Measurements from ENCODE around the gene TMEM132D. TPM values are rescaled to one million over a fixed set of nuclear protein-coding genes. Genes with fewer than 3 reads are reported as not detected.
"Not testable (repeated sequence)": the region's sequence is repeated elsewhere in the genome, so short reads cannot be mapped to it uniquely, and the experiment has no call there.

TMEM132D gene
- total RNA-seq, 2 donors from 2014 or later: not detected

DNA sequence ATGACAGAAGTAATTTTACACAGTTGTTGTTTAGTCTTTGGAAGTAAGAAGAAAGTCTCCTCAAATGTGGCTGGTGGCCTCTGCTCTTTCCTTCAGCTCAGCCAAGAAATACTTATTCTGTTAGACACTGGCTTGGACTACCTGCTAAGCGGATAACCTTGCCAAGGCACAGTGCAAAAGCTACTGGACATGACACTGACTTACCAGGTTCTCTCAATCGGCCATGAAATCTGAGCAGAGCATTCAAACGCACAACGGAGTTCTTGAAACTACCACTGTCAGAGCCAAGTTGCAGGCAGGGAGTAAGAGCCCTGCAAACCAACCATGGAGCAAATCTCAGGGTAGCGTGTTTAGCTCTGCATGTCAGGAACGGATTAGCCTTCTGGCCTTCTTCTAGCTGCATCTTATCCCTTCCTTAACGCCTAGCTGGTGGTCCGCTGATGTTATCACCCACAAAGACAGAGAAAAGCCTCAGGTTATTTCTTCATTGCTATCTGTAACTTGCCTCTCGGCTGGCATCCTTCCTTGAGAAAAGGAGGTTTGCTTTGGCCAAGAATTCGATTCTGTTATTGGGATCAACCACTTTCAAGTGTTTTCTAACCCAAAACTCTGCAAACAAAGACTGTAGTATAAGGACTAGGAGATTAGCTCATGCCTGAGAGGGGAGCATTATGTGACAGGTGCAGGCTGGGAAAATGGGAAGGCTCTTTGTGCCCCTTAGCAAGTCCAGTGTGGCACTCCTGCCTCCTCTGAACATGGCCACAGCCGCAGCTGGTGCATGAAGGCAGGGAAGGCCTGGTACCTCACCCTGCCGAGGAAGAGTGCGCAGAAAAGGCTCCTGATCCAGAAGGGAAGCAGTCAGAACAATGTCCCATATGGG is 827.1 kb downstream of the TMEM132D start:
- DNase-seq (ENCODE audit: low spot score): no peak
- intact Hi-C loops (cut with DNase I): no loop called here

GRCh38 chr12:129075460-129076208 is 828.2 kb downstream of the TMEM132D start:
- DNase-seq (ENCODE audit: low spot score): no peak
- intact Hi-C loops (cut with DNase I): no loop called here

DNA sequence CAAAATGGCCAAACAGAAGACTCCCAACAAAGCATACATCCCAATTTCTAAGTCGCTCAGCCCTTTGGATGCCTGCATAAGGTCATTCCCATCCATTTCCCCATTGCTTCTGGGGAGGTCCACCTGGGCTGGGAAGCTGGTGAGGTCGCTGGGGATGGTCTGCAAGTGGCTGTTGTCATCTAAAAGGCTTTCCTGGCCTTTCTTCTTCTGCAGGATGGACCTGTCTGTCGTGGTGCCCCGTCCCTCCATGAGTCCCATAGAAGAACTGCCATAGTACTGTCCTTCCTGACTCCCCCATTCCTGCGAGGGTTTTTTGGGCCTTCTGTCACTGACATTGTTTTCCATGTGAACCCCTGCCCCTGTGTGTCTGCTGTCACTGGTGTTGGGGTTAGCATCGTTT is 829.4 kb downstream of the TMEM132D start:
- no peak for DNase-seq (ENCODE audit: low spot score)
- intact Hi-C loops (cut with DNase I): no loop called here

DNA sequence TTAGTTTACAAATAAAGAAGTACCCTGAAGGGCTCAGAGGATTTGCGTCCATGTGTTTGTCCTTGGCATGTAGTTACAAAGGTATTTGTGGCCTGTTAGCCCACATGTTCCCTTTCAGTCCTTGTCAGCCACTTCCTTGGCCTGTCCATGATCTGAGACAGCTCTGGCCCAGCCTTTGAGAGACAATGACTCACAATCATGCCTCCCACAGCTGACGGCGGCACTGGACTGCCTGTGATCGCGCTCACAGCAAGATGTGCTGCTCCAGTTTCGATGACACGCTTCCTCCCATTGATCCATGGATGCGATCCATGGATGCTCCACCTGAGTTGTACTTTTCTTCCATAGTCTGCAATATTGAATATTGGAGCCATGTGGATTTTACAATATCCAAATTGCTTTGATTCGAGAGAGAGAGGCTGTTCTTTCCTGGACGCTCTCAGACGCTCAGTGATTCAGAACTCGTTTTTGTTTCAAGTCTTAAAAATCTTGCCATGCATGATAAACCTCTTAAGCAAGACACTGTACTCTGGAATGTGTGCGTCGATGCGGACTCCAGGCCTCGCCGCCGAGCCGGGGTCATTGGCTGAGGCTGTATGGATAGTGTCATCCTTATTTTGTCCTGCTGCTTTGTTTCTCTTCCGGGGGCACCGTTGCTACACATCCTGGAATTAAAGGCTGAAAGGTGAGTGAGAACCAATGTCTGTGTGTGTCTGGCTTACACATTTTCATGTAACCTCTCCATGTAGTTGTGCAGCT is 830.5 kb downstream of the TMEM132D start:
- DNase-seq (ENCODE audit: low spot score): no peak
- intact Hi-C loops (cut with DNase I): no loop called here

DNA sequence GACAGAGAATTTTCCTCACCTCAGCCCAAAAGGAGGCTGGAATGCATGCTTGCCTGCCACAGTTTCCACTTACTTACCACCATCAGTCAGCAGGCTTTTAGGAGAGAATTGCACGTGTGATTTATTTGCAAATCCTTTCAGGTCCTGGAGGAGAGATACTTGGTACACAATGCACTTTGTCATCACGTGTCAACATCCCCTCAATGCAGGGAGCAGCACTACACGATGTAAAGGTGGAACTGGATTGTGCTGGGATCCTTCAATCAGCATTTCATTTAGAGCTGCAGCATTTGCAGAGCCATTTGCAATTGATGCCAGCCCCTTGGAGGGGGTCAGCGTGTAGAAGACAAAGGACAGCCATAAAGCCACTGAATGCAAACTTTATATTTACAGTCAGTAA is 832.5 kb downstream of the TMEM132D start:
- DNase-seq (ENCODE audit: low spot score): no peak
- intact Hi-C loops (cut with DNase I): no loop called here

DNA sequence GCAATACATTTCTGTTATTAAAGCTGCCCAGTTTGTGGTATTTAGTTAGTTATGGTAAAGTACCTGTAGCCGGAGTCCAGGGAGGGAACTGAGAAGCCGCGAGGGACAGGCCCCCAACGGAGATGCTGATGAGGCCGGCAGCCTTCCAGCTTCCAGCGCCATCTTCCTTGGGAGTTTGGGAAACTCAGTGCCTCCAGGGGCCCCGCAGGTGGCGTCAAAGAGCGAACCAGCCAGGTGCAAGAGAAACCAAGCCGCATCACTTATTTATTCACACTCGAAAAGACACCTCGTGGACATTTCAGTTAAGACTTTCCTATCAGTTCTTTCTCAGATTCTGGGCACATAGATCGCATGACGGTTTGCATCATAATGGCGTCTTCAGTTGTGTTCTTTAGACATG is 833.9 kb downstream of the TMEM132D start:
- intact Hi-C loops (cut with DNase I): no loop called here
- no peak for DNase-seq (ENCODE audit: low spot score)

DNA sequence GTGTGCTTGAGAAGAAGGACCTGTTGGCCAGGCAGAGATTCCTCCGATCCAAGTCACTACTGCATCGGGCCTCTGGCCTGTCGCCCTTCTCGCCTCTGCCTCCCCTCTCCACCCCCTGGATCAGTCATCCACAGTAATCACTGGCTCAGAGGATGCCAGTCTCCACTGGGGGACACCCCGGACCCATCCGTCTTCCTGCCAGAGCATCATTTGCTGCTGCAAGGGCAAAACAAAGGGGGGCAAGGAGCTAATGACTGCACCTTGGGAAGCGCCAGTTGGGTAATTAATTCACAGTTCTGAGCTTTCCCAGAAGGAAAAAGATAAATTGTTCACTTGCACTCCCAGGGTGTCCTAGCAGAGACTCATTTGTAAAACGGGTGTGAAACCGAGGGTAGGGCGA is 835.1 kb downstream of the TMEM132D start:
- intact Hi-C loops (cut with DNase I): no loop called here

GRCh38 chr12:129067491-129067890 is 836.3 kb downstream of the TMEM132D start:
- intact Hi-C loops (cut with DNase I): no loop called here
- DNase-seq (ENCODE audit: low spot score): no peak

More for the DNA sequence above, 835.1 kb downstream of the TMEM132D start:
- DNase-seq (ENCODE audit: low spot score): no peak

DNA sequence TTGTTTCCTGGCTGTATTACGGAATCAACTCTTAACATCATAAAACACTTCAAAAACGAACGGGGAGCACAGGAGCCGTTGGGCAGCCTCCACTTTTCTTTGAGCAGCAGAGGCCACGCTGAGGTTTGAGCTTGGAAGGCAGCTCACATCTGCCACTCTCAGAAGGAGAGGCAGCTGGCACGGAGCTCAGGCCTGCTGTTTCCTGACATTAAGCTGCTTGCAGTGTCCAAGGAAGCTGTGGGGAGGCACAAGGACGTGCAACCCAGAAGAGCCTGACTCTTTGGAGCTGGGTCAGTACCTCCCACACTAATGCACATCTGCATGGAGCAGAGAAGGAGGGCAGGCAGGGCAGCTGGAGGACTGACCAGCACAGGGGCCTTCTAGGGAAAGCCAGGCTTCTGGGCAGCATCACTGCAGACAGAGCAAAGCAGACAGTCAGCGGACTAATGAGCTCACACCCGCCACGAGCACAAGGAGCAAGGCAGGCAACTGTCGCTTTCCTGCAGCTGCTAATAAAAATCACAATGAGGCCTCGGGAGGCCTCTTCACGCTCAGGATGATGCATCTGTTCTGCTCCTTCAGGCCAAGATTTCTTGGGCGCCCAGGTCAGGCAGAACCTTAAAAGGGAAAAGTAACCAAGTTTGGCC is 839.5 kb downstream of the TMEM132D start:
- intact Hi-C loops (cut with DNase I): no loop called here
- no peak for DNase-seq (ENCODE audit: low spot score)

DNA sequence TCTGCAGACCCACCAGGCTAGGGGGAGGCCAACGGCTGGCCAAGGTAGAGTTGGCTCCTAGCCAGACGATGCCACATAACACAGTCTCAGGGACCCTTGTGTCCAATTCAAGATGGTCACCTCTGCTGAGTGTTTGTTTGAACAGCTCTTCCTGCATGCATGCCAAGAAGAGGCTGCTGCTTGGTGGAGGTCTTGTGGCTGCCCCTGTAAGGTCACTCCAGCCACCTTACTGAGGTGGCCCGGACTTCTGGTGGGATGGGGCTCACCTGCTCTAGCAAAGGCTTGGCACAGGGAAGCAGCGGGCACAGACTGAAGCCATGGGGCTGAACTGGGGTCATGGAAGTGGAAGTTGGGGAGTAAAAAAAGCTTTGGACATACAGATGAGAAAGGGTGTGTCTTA is 840.2 kb downstream of the TMEM132D start:
- intact Hi-C loops (cut with DNase I): no loop called here
- DNase-seq (ENCODE audit: low spot score): no peak

DNA sequence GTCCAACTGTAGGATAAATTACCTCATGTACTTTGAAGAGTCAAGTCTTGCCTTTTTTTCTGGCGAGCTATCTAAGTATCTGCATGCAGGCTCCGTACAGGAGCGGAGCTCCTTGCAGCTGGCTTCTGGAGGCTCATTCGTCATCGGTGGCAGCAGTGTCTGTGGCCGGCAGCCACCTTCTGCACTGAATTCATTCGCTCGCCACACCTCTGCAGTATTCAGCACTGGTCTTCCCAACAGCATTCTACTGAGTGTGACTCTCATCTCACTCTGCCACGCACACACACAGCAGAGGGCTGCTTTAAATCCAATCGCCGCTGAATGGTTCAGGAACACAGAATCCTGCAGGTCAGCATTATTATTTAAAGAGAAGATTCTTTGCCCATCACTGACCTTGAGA is 850.6 kb downstream of the TMEM132D start:
- DNase-seq (ENCODE audit: low spot score): no peak
- intact Hi-C loops (cut with DNase I): no loop called here

DNA sequence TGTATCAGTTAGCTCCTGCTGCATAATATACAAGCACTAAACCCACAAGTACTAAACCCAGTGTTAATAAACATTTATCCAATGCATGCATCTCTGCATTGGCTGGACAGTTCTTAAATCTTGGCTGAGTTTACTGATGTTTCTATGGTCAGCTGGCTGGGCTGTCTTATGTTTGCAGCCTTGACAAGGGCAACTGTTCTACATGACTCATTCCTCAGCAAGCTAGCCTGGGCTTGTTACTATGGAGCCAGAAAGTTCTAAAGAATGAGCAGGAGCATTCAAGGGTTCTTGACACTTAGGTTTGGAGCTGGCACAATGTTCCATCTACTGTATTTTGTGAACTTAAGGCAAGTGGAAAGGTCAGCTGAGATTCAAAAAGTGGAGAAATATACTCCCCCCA is 851.5 kb downstream of the TMEM132D start:
- no peak for DNase-seq (ENCODE audit: low spot score)
- intact Hi-C loops (cut with DNase I): no loop called here

DNA sequence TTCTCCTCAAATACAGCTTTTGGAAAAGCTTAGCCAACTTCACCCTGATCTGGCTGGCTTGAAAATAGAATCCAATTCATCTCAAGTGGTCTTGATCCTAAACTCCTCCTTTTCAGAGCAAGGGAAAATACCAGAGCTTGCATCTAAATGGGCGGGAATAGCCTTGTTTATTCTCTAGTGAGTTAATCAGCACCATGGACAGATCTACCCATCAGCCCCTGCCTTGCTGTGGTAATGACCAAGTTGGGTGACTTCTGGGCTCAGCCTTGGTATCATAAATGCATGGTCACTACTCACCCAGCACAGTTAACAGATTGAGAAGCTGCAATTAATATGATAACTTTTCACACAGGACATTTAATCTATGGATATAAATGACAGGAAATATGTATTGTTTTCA is 853.9 kb downstream of the TMEM132D start:
- DNase-seq (ENCODE audit: low spot score): no peak
- intact Hi-C loops (cut with DNase I): no loop called here

- DNase-seq (ENCODE audit: low spot score); intact Hi-C loops (cut with DNase I): not testable (repeated sequence)
Measured at GRCh38 chr12:129043334-129043733, 860.5 kb downstream of the TMEM132D start.

GRCh38 chr12:129036135-129036534 is 867.7 kb downstream of the TMEM132D start:
- DNase-seq (ENCODE audit: low spot score): no peak
- intact Hi-C loops (cut with DNase I): no loop called here

GRCh38 chr12:129034558-129035289 is 869.1 kb downstream of the TMEM132D start:
- intact Hi-C loops (cut with DNase I): no loop called here
- no peak for DNase-seq (ENCODE audit: low spot score)

GRCh38 chr12:129028844-129029243 is 875.0 kb downstream of the TMEM132D start:
- intact Hi-C loops (cut with DNase I): no loop called here
- no peak for DNase-seq (ENCODE audit: low spot score)

- DNase-seq (ENCODE audit: low spot score): no peak
- intact Hi-C loops (cut with DNase I): no loop called here
Measured at GRCh38 chr12:129025055-129025454, 878.8 kb downstream of the TMEM132D start.
